ENCODE results near the gene OR6B3.

GRCh38 chr2:240000671-240001070 lies 52.6 kb downstream of the OR6B3 start:
- TF ChIP-seq REST (IDR thresholded peaks at IDR 0.05; ENCODE audit: insufficient read depth in 1 of 2, low read depth in 2 of 2, low read length in 1 of 2) (no peak), CTCF (IDR thresholded peaks at IDR 0.05) (no peak), POLR2AphosphoS5 (IDR thresholded peaks at IDR 0.05; ENCODE audit: low read depth, low read length) (no peak), SIN3A (IDR thresholded peaks at IDR 0.05; ENCODE audit: borderline replicate concordance, insufficient read depth, low read depth, low read length) (no peak), TCF7L2 (IDR thresholded peaks at IDR 0.05; ENCODE audit: low read depth, low read length) (no peak)

All from Panc1 (cell line).